ENCODE data around the gene VSIG1. TPM values are rescaled to one million over a fixed set of nuclear protein-coding genes. Genes with fewer than 3 reads are reported as not detected.

VSIG1 gene
- total and polyA plus RNA-seq, 2 of the 13 experiments (the other 11 are each of a cell fraction or from before 2014, with no cell fraction given), result 0.01 TPM; not detected in 1

- TF ChIP-seq HIC2 (CRISPR knock-in tag; IDR thresholded peaks at IDR 0.05; ENCODE audit: low read depth) (no peak), PLRG1 (conservative IDR thresholded peaks at IDR 0.05) (no peak), PHF5A (CRISPR knock-in tag; IDR thresholded peaks at IDR 0.05; ENCODE audit: low read depth, unreplicated experiment) (no peak), ZBTB25 (CRISPR knock-in tag; IDR thresholded peaks at IDR 0.05) (no peak)
These were observed 73.1 kb downstream of the VSIG1 start (continued) for GRCh38 chrX:108117988-108118387.

- ChIA-PET CTCF (ENCODE audit: low intra/inter-chr PET ratio, low total read pairs) (no interaction called here), POLR2A (no interaction called here)
- TF ChIP-seq TOPORS (CRISPR knock-in tag; IDR thresholded peaks at IDR 0.05) (no peak), ZNF296 (CRISPR knock-in tag; conservative IDR thresholded peaks at IDR 0.05) (no peak), ZNF672 (CRISPR knock-in tag; IDR thresholded peaks at IDR 0.05) (no peak), SRY (CRISPR knock-in tag; IDR thresholded peaks at IDR 0.05) (no peak), PRDM15 (CRISPR knock-in tag; IDR thresholded peaks at IDR 0.05) (no peak), CHD2 (IDR thresholded peaks at IDR 0.05; ENCODE audit: low read depth, low read length) (no peak), NKX3-1 (CRISPR knock-in tag; IDR thresholded peaks at IDR 0.05) (no peak), SMYD3 (CRISPR knock-in tag; IDR thresholded peaks at IDR 0.05) (no peak)
- Histone ChIP-seq H3K4me2 (ENCODE audit: low read depth, low read length) (no peak overlapping the region), H3K4me3 (replicated peaks in 1 of 3; ENCODE audit: insufficient read depth in 1 of 3, low read depth in 2 of 3, low read length in 3 of 3) (no peak overlapping the region), H3K9me3 (ENCODE audit: low read length) (no peaks in the 10 kb centered on the region), H3K27me3 (ENCODE audit: control insufficient read depth in 1 of 2, insufficient read depth in 2 of 2, low read length in 2 of 2) (no peaks in the 10 kb centered on the region), H2AFZ (ENCODE audit: low read length) (no peak overlapping the region), H3K36me3 (replicated peaks in 1 of 2; ENCODE audit: control insufficient read depth in 1 of 2, insufficient read depth in 2 of 2, low read length in 2 of 2) (no peaks in the 10 kb centered on the region), H3K4me1 (ENCODE audit: insufficient read depth, low read length) (no peaks in the 10 kb centered on the region), H3K27ac (ENCODE audit: extremely low read length, insufficient read depth, low read length) (no peak overlapping the region), H4K20me1 (ENCODE audit: insufficient read depth, low read length) (no peaks in the 10 kb centered on the region), H3K79me2 (ENCODE audit: insufficient read depth, low read length) (no peaks in the 10 kb centered on the region), H3K9ac (ENCODE audit: insufficient read depth, low read depth, low read length) (no peak overlapping the region)
- ATAC-seq, result no peak
- no TSS peak for BruUV-seq (replicated peaks)
- no peak for FAIRE-seq
- no peak for DNase-seq (ENCODE audit: low spot score)
- intact Hi-C loops (cut with micrococcal nuclease; ENCODE audit: unreplicated experiment), result no loop called here
- 84% methylated on average over 3 of the region's 3 CpGs for WGBS (ENCODE audit: low lambda C conversion rate)
- in situ Hi-C loops (cut with HindIII; ENCODE audit: extremely low pct_ligation_motif_present, low pct_unique_long_range_greater_than_20kb), result no loop called here
These were observed 76.4 kb downstream of the VSIG1 start for GRCh38 chrX:108121291-108121690.

Measured in HepG2 (cell line).